Measurements from ENCODE around the gene PHLPP1.

Gene PHLPP1

GRCh38 chr18:62856294-62856693, 141.0 kb downstream of the PHLPP1 start:
- no peak for DNase-seq

- no peak for DNase-seq
Measured at GRCh38 chr18:62857263-62857976, 142.1 kb downstream of the PHLPP1 start.

- DNase-seq: no peak
Measured at GRCh38 chr18:62860062-62860461, 144.7 kb downstream of the PHLPP1 start.

- no peak for DNase-seq
Measured at GRCh38 chr18:62862466-62862865, 147.1 kb downstream of the PHLPP1 start.

- DNase-seq: no peak
Measured at GRCh38 chr18:62863579-62864001, 148.2 kb downstream of the PHLPP1 start.

GRCh38 chr18:62865498-62865897, 150.2 kb downstream of the PHLPP1 start:
- DNase-seq: no peak

GRCh38 chr18:62867534-62867933, 152.2 kb downstream of the PHLPP1 start:
- DNase-seq: no peak

- DNase-seq: no peak
Measured at GRCh38 chr18:62868645-62869044, 153.3 kb downstream of the PHLPP1 start.

GRCh38 chr18:62870643-62871042, 155.3 kb downstream of the PHLPP1 start:
- DNase-seq: no peak

GRCh38 chr18:62875323-62875722, 160.0 kb downstream of the PHLPP1 start:
- DNase-seq: no peak

GRCh38 chr18:62876111-62876510, 160.8 kb downstream of the PHLPP1 start:
- DNase-seq: no peak

GRCh38 chr18:62876828-62877227, 161.5 kb downstream of the PHLPP1 start:
- DNase-seq: no peak

GRCh38 chr18:62877411-62878221, 162.3 kb downstream of the PHLPP1 start:
- DNase-seq: no peak

GRCh38 chr18:62878305-62878704, 163.0 kb downstream of the PHLPP1 start:
- DNase-seq: no peak

- no peak for DNase-seq
Measured at GRCh38 chr18:62880034-62880433, 164.7 kb downstream of the PHLPP1 start.

GRCh38 chr18:62880673-62881364, 165.5 kb downstream of the PHLPP1 start:
- DNase-seq: no peak

- no peak for DNase-seq
Measured at GRCh38 chr18:62881509-62882016, 166.2 kb downstream of the PHLPP1 start.

GRCh38 chr18:62883937-62884735, 168.8 kb downstream of the PHLPP1 start:
- DNase-seq: no peak

- no peak for DNase-seq
Measured at GRCh38 chr18:62885804-62886203, 170.5 kb downstream of the PHLPP1 start.

- DNase-seq: no peak
Measured at GRCh38 chr18:62894681-62895390, 179.5 kb downstream of the PHLPP1 start.

- DNase-seq: no peak
Measured at GRCh38 chr18:62897153-62897552, 181.8 kb downstream of the PHLPP1 start.

GRCh38 chr18:62898359-62898758, 183.0 kb downstream of the PHLPP1 start:
- DNase-seq: no peak

All from NCI-H524 (cell line).